SK-N-SH (cell line): ENCODE results near the gene SLC1A2. TPM values are rescaled to one million over a fixed set of nuclear protein-coding genes. Genes with fewer than 3 reads are reported as not detected.

Experiments used
- CTCF ChIA-PET: fragments of 300-600, 350-600 bp; formaldehyde crosslinking; extraction: SDS; loops from one replicate; lab custom pipeline; 2021; lab: Yijun Ruan, JAX
- POLR2A ChIA-PET: fragments of 350-600 bp; sonication (Branson Sonifier 250); formaldehyde crosslinking; extraction: SDS; loops from one replicate; lab custom pipeline; 2020; ENCODE audit warnings: antibody characterized with exemption, inconsistent platforms; lab: Yijun Ruan, JAX
- DNase-seq: peaks from one replicate; pipeline ENCODE4 v3.0.0; 2012
- H2AFZ ChIP-seq: fragments of 200-600 bp; sonication (generic); 2 replicates; pipeline ENCODE4 v1.8.1; 2016; ENCODE audit warnings: antibody characterized with exemption, mild to moderate bottlenecking, low read depth
- H3F3A ChIP-seq: fragments of 200-600 bp; sonication (generic); replicated peaks from 2 replicates; pipeline ENCODE3; 2016; ENCODE audit warnings: antibody characterized with exemption, mild to moderate bottlenecking; ENCODE audit not compliant: insufficient read depth
- H3K27ac ChIP-seq, 2 experiments: fragments of 200-500 bp in 1 of 2; fragments of 200-600 bp in 1 of 2; sonication (Bioruptor generic) in 1 of 2; sonication (generic), shearing (Covaris generic) in 1 of 2; 2 replicates each; pipeline versions ENCODE4 v1.5.1 to v1.6.1; 2014 to 2016; ENCODE audit warnings: low read depth in 2 of 2, inconsistent platforms in 1 of 2, low read length in 1 of 2, mild to moderate bottlenecking in 1 of 2, mixed read lengths in 1 of 2
- H3K27me3 ChIP-seq: fragments of 200-600 bp; sonication (generic), shearing (Covaris generic); 2 replicates; pipeline ENCODE4 v1.6.1; 2016; ENCODE audit warnings: mixed run types; ENCODE audit not compliant: insufficient read depth
- H3K36me3 ChIP-seq, 2 experiments: fragments of 200-500 bp in 1 of 2; fragments of 200-600 bp in 1 of 2; sonication (Bioruptor generic) in 1 of 2; sonication (generic) in 1 of 2; replicated peaks in 1 of 2; 2 replicates each; pipeline versions ENCODE3 to v1.5.1; 2014 to 2016; ENCODE audit warnings: low read length in 1 of 2, mild to moderate bottlenecking in 1 of 2; ENCODE audit not compliant: insufficient read depth in 2 of 2, control insufficient read depth in 1 of 2
- H3K4me1 ChIP-seq, 2 experiments: fragments of 200-500 bp in 1 of 2; fragments of 200-600 bp in 1 of 2; sonication (Bioruptor generic) in 1 of 2; sonication (generic), shearing (Covaris generic) in 1 of 2; 2 replicates each; pipeline versions ENCODE4 v1.5.1 to v1.6.1; 2014 to 2016; ENCODE audit warnings: low read depth in 1 of 2, low read length in 1 of 2, mixed run types in 1 of 2; ENCODE audit not compliant: insufficient read depth in 2 of 2, control insufficient read depth in 1 of 2
- H3K4me2 ChIP-seq: fragments of 200-600 bp; sonication (generic), shearing (Covaris generic); 2 replicates; pipeline ENCODE4 v1.6.1; 2017; ENCODE audit warnings: mixed run types
- H3K4me3 ChIP-seq, 2 experiments: fragments of 200-500 bp in 1 of 2; fragments of 200-600 bp in 1 of 2; sonication (Bioruptor generic) in 1 of 2; sonication (generic), shearing (Covaris generic) in 1 of 2; 2 replicates each; pipeline versions ENCODE4 v1.5.1 to v1.8.1; 2014 to 2016; ENCODE audit warnings: low read depth in 2 of 2, inconsistent platforms in 1 of 2, low read length in 1 of 2, mild to moderate bottlenecking in 1 of 2, mixed read lengths in 1 of 2, moderate library complexity in 1 of 2
- H3K79me2 ChIP-seq: fragments of 200-600 bp; sonication (generic); 2 replicates; pipeline ENCODE4 v1.8.1; 2017; ENCODE audit warnings: mild to moderate bottlenecking; ENCODE audit not compliant: insufficient read depth
- H3K9ac ChIP-seq: fragments of 200-600 bp; sonication (generic); 2 replicates; pipeline ENCODE4 v1.6.1; 2017; ENCODE audit warnings: mixed run types
- H3K9me2 ChIP-seq: fragments of 200-600 bp; sonication (generic); 2 replicates; pipeline ENCODE4 v1.6.1; 2017; ENCODE audit warnings: mixed run types
- H3K9me3 ChIP-seq: fragments of 200-600 bp; sonication (generic); 2 replicates; pipeline ENCODE4 v1.6.1; 2017; ENCODE audit warnings: mixed run types, mild to moderate bottlenecking, moderate library complexity
- H4K20me1 ChIP-seq: fragments of 200-600 bp; sonication (generic); 2 replicates; pipeline ENCODE4 v1.6.1; 2017; ENCODE audit warnings: mild to moderate bottlenecking, mixed run types; ENCODE audit not compliant: insufficient read depth
- CHD2 ChIP-seq: fragments of 150-350 bp; IDR thresholded peaks from 2 replicates; pipeline ENCODE4 v1.6.1; 2018; ENCODE audit warnings: low read length; ENCODE audit not compliant: partially characterized antibody
- ELF1 ChIP-seq: IDR thresholded peaks from 2 replicates; pipeline ENCODE4 v1.4.0; 2012
- EP300 ChIP-seq, 2 experiments: IDR thresholded peaks; 2 replicates each; pipeline versions ENCODE4 v1.4.0 to v1.6.1; 2012; ENCODE audit warnings: borderline replicate concordance in 1 of 2, low read depth in 1 of 2, low read length in 1 of 2
- EZH2phosphoT487 ChIP-seq: fragments of 200-600 bp; sonication (generic); IDR thresholded peaks from 2 replicates; pipeline ENCODE4 v1.6.1; 2017; ENCODE audit warnings: low read depth, mixed run types, mild to moderate bottlenecking, antibody characterized with exemption, moderate library complexity, borderline replicate concordance
- FOSL2 ChIP-seq: IDR thresholded peaks from 2 replicates; pipeline ENCODE4 v1.4.0; 2012; ENCODE audit warnings: low read depth, mild to moderate bottlenecking, moderate library complexity, borderline replicate concordance
- FOXJ3 ChIP-seq: sonication (generic); formaldehyde crosslinking; IDR thresholded peaks from 2 replicates; pipeline ENCODE4 v1.5.1; 2020; ENCODE audit warnings: mild to moderate bottlenecking, missing genetic modification reagents
- FOXM1 ChIP-seq: IDR thresholded peaks from 2 replicates; pipeline ENCODE4 v1.4.0; 2012; ENCODE audit warnings: low read depth, mild to moderate bottlenecking
- GABPA ChIP-seq: IDR thresholded peaks from 2 replicates; pipeline ENCODE4 v1.4.0; 2012; ENCODE audit warnings: low read depth, mild to moderate bottlenecking
- IRF3 ChIP-seq: fragments of 150-350 bp; IDR thresholded peaks from 2 replicates; pipeline ENCODE4 v1.6.1; 2016; ENCODE audit warnings: mild to moderate bottlenecking, low read depth, low read length
- JUND ChIP-seq: IDR thresholded peaks from 2 replicates; pipeline ENCODE4 v1.4.0; 2012
- MAX ChIP-seq: IDR thresholded peaks from 2 replicates; pipeline ENCODE4 v1.4.0; 2012; ENCODE audit warnings: low read depth
- MEF2A ChIP-seq: IDR thresholded peaks from 2 replicates; pipeline ENCODE4 v1.4.0; 2012; ENCODE audit warnings: low read depth, borderline replicate concordance
- MXI1 ChIP-seq: IDR thresholded peaks from 2 replicates; pipeline ENCODE4 v1.6.1; 2012; ENCODE audit warnings: mild to moderate bottlenecking, low read depth, low read length, improper control_type of control experiment
- NFIC ChIP-seq: IDR thresholded peaks from 2 replicates; pipeline ENCODE4 v1.4.0; 2012; ENCODE audit warnings: borderline replicate concordance
- NRF1 ChIP-seq: IDR thresholded peaks from 2 replicates; pipeline ENCODE4 v1.6.1; 2012; ENCODE audit warnings: low read depth, mild to moderate bottlenecking, low read length
- RAD21 ChIP-seq: IDR thresholded peaks from 2 replicates; pipeline ENCODE4 v1.6.1; 2012; ENCODE audit warnings: mild to moderate bottlenecking, low read length
- RCOR1 ChIP-seq: fragments of 150-350 bp; IDR thresholded peaks from 2 replicates; pipeline ENCODE4 v1.6.1; 2017; ENCODE audit warnings: antibody characterized with exemption, low read length
- RFX5 ChIP-seq: IDR thresholded peaks from 2 replicates; pipeline ENCODE4 v1.6.1; 2012; ENCODE audit warnings: mild to moderate bottlenecking, improper control_type of control experiment, low read length
- RXRA ChIP-seq: IDR thresholded peaks from 2 replicates; pipeline ENCODE4 v1.4.0; 2012; ENCODE audit warnings: low read depth, mild to moderate bottlenecking, borderline replicate concordance
- SIN3A ChIP-seq: IDR thresholded peaks from 2 replicates; pipeline ENCODE4 v1.6.1; 2012; ENCODE audit warnings: low read depth, mild to moderate bottlenecking, low read length, moderate library complexity, borderline replicate concordance
- SMC3 ChIP-seq: IDR thresholded peaks from 2 replicates; pipeline ENCODE4 v1.6.1; 2012; ENCODE audit warnings: low read depth, low read length, improper control_type of control experiment
- TAF1 ChIP-seq: IDR thresholded peaks from 2 replicates; pipeline ENCODE4 v1.6.1; 2012; ENCODE audit warnings: low read depth, mild to moderate bottlenecking, low read length, moderate library complexity, borderline replicate concordance
- TEAD4 ChIP-seq: IDR thresholded peaks from 2 replicates; pipeline ENCODE4 v1.4.0; 2012; ENCODE audit warnings: mild to moderate bottlenecking, borderline replicate concordance; ENCODE audit not compliant: insufficient read depth
- USF2 ChIP-seq: fragments of 150-350 bp; IDR thresholded peaks from 2 replicates; pipeline ENCODE4 v1.6.1; 2017; ENCODE audit warnings: antibody characterized with exemption, low read length, low read depth, borderline replicate concordance
- YY1 ChIP-seq: IDR thresholded peaks from 2 replicates; pipeline ENCODE4 v1.4.0; 2012; ENCODE audit warnings: low read depth, mild to moderate bottlenecking
- WGBS: methylation state at CpG from one replicate; pipeline ENCODE4 v1.1.6; 2017; ENCODE audit warnings: low lambda C conversion rate; 5-methylcytosine and 5-hydroxymethylcytosine counted together
- polyA plus RNA-seq, 3 experiments: library from polyadenylated mRNA; depleted of rRNA; stranded (reverse); fragments of >200 nt; gene quantifications; 2 replicates each; pipeline ENCODE4 v1.2.3, GENCODE V29; 2012
- TF ChIP-seq, protein P1 (sequence below): IDR thresholded peaks from 2 replicates; pipeline ENCODE4 v1.4.0; 2012; ENCODE audit warnings: low read depth, borderline replicate concordance
- TF ChIP-seq, protein P2 (sequence below): IDR thresholded peaks from 2 replicates; pipeline ENCODE4; 2012
- TF ChIP-seq, protein P3 (sequence below): fragments of 200-600 bp; sonication (generic); IDR thresholded peaks from 2 replicates; pipeline ENCODE4 v1.6.1; 2017; ENCODE audit warnings: antibody characterized with exemption, mild to moderate bottlenecking, moderate library complexity

SLC1A2 gene
- polyA plus RNA-seq, 1 of the 3 experiments (the other 2 are of a cell fraction): under 0.01 TPM

GRCh38 chr11:35267504-35267903 lies 151.9 kb downstream of the SLC1A2 start:
- no peak for DNase-seq
- no peaks in the 10 kb centered on the region for H3K9me2 ChIP-seq
- no peak overlapping the region for H2AFZ ChIP-seq
- no peak overlapping the region for H3K4me2 ChIP-seq
- no peaks in the 10 kb centered on the region for H3K36me3 ChIP-seq
- no peaks in the 10 kb centered on the region for H3K79me2 ChIP-seq
- peak overlapping the region; percentile 29; the same call in 1 of the 2 replicates for H3K9ac ChIP-seq
- POLR2A ChIA-PET: no interaction called here
- H4K20me1 ChIP-seq: no peaks in the 10 kb centered on the region
- H3K27ac ChIP-seq: peak overlapping the region in 1 of 2 experiments; percentile 55; a peak in 2 of 4 replicates
- 53% methylated on average over 2 of the region's 2 CpGs for WGBS
- CTCF ChIA-PET: interaction anchor here (1.0 to 1.3 kb wide), 2 partner anchors 341 to 681 kb away, joined by 4 to 5 read pairs; no protein-coding TSS in a partner anchor
- H3K9me3 ChIP-seq: no peaks in the 10 kb centered on the region
- H3K4me3 ChIP-seq: no peak overlapping the region; a peak in 1 of 4 replicates
- peaks cover 0 to 7% of the 10 kb centered on the region in 2 experiments; a peak in 1 of 4 replicates for H3K4me1 ChIP-seq
- peaks cover 8% of the 10 kb centered on the region for H3F3A ChIP-seq
- H3K27me3 ChIP-seq: no peaks in the 10 kb centered on the region
- TF ChIP-seq NFIC (peak; percentile 40), MXI1 (no peak), GABPA (no peak), FOXM1 (peak; percentile 49; the same call in 1 of the 2 replicates), ELF1 (no peak), RAD21 (no peak), NRF1 (no peak), JUND (peak; percentile 74), MEF2A (no peak), TAF1 (no peak), TEAD4 (peak; percentile 36; the same call in 1 of the 2 replicates), SMC3 (no peak), RFX5 (no peak), RXRA (no peak), FOSL2 (peak; percentile 79; the same call in 1 of the 2 replicates), USF2 (no peak), RCOR1 (no peak), YY1 (no peak), MAX (0 out of 2 replicates have a peak, but pooled peaks have one; percentile 25), IRF3 (no peak), SIN3A (no peak), CHD2 (no peak), EZH2phosphoT487 (no peak), EP300 (IDR thresholded peaks at IDR 0.05; ENCODE audit: borderline replicate concordance in 1 of 2, low read depth in 1 of 2, low read length in 1 of 2) (peak in 1 of 2 experiments; percentile 55; a peak in 1 of 4 replicates), FOXJ3 (no peak)
- TF ChIP-seq, protein P1, sequence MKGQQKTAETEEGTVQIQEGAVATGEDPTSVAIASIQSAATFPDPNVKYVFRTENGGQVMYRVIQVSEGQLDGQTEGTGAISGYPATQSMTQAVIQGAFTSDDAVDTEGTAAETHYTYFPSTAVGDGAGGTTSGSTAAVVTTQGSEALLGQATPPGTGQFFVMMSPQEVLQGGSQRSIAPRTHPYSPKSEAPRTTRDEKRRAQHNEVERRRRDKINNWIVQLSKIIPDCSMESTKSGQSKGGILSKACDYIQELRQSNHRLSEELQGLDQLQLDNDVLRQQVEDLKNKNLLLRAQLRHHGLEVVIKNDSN: no peak
- TF ChIP-seq, protein P2, sequence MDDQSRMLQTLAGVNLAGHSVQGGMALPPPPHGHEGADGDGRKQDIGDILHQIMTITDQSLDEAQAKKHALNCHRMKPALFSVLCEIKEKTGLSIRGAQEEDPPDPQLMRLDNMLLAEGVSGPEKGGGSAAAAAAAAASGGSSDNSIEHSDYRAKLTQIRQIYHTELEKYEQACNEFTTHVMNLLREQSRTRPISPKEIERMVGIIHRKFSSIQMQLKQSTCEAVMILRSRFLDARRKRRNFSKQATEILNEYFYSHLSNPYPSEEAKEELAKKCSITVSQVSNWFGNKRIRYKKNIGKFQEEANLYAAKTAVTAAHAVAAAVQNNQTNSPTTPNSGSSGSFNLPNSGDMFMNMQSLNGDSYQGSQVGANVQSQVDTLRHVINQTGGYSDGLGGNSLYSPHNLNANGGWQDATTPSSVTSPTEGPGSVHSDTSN: peak; percentile 37; the same call in 1 of the 2 replicates
- TF ChIP-seq, protein P3, sequence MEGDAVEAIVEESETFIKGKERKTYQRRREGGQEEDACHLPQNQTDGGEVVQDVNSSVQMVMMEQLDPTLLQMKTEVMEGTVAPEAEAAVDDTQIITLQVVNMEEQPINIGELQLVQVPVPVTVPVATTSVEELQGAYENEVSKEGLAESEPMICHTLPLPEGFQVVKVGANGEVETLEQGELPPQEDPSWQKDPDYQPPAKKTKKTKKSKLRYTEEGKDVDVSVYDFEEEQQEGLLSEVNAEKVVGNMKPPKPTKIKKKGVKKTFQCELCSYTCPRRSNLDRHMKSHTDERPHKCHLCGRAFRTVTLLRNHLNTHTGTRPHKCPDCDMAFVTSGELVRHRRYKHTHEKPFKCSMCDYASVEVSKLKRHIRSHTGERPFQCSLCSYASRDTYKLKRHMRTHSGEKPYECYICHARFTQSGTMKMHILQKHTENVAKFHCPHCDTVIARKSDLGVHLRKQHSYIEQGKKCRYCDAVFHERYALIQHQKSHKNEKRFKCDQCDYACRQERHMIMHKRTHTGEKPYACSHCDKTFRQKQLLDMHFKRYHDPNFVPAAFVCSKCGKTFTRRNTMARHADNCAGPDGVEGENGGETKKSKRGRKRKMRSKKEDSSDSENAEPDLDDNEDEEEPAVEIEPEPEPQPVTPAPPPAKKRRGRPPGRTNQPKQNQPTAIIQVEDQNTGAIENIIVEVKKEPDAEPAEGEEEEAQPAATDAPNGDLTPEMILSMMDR: no peak
